ENCODE measurements around the gene NR0B1.

Gene NR0B1

DNA sequence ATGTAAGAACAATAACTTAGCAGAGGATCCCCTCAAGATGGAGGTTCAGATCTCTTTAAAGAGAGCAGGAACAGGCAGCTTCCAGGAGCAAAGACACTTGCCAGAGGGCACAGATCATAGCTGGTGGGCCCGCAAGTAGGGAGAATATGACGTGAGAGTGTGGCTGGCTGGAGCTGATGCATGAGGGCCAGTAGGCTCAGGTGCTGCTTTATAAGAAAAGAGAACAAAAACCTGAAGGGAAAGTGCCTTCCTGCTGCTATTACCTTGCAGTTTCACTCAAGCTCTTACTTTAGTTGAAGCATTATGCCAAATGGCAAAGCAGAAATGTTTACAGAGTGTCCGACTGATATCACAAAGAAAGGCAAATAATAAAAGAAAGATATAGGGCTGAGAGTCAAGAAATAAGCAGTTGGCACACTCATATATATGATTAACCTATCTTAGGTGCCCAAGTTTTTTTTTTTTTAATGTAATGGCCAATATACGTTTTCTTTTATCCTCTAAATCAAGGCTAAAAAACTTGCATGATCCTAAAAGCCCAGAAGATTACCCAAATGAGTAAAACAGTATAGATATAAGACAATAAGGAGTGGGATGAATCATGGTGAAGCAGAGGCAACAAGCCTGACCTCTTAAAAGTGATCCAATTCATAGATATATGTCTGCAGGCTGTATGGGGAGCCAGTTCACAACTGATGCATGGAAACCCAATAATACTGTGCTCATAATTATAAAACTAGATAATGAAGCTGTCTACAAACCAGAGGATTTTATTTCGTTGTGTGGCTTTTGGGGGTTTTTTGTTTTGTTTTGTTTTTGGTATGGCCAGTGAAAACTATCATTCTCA lies 12.6 kb downstream of the NR0B1 start:
- TF ChIP-seq, protein P1, sequence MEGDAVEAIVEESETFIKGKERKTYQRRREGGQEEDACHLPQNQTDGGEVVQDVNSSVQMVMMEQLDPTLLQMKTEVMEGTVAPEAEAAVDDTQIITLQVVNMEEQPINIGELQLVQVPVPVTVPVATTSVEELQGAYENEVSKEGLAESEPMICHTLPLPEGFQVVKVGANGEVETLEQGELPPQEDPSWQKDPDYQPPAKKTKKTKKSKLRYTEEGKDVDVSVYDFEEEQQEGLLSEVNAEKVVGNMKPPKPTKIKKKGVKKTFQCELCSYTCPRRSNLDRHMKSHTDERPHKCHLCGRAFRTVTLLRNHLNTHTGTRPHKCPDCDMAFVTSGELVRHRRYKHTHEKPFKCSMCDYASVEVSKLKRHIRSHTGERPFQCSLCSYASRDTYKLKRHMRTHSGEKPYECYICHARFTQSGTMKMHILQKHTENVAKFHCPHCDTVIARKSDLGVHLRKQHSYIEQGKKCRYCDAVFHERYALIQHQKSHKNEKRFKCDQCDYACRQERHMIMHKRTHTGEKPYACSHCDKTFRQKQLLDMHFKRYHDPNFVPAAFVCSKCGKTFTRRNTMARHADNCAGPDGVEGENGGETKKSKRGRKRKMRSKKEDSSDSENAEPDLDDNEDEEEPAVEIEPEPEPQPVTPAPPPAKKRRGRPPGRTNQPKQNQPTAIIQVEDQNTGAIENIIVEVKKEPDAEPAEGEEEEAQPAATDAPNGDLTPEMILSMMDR (IDR thresholded peaks at IDR 0.05): no peak

DNA sequence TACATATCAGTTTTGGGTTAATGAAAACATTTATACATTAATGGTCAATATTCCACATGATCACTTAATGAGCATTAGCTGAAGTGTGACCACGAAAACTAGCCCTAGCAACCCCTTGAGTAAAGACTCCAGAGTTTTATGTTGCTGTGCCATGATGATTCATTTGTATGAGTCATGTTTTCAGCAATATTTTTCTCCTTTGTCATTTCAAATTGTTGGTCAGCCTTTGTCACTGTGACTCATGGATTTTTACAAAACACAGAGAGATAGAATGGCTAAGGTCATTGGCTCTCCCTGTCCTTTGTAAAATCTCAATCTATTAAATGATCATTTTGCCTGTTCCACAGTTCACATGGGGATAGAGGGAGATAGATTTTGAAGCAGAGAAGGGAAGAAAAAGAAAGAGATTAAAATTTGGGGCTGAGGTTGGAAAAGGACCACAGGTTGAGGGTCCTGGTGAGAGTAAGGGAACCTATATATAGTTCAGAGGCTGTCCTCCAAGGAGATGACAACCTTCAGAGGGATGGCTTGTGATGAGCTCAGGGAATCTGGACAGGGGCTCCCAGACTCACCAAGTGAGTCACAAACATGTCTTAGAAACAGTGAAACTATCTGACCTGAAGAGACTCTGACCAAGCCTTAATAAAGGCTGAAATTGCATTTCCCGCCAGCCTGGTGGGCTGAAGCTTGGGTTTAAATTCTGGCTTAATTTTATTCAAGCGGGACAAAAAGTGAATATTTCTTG lies 25.6 kb downstream of the NR0B1 start:
- TF ChIP-seq, protein P1 (IDR thresholded peaks at IDR 0.05): no peak

- TF ChIP-seq, protein P1 (IDR thresholded peaks at IDR 0.05): no peak
These were observed 26.7 kb downstream of the NR0B1 start for GRCh38 chrX:30282527-30282926.

DNA sequence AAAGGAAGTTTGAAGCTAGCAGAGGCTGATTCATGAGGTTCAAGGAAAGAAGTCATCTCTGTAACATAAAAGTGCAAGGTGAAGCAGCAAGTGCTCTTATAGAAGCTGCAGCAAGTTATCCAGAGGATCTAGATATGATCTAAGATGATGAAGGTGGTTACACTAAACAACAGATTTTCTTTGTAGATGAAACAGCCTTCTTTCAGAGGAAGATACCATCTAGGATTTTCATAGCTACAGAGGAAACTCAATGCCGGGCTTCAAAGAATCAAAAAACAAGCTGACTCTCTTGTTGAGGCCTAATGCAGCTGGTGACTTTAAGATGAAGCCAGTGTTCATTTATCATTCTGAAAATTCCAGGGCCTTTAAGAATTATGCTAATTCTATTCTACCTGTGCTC lies 28.8 kb downstream of the NR0B1 start:
- TF ChIP-seq, protein P1 (IDR thresholded peaks at IDR 0.05): no peak

GRCh38 chrX:30278365-30278764 lies 30.8 kb downstream of the NR0B1 start:
- TF ChIP-seq, protein P1 (IDR thresholded peaks at IDR 0.05): no peak

DNA sequence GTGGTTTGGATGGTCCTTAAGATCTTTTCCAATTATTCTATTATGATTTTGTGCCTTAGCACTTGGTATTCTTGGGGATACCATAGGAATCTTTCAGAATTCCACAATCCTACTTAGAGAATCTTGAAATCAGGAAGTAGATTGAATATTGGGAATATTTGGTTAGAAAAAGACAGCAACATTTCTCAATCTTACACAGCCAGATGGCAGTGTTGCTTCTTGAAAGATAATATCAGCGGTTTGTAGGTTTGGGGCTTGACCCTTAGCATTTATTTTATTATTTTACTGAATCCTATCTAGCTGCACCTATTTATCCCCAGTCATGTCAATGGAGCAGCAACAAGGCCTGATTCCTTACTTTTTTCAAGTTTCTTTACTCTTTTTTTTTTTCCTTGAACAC lies 33.7 kb downstream of the NR0B1 start:
- TF ChIP-seq, protein P1 (IDR thresholded peaks at IDR 0.05): peak; percentile 42; the same call in 1 of the 2 replicates

- TF ChIP-seq, protein P1 (IDR thresholded peaks at IDR 0.05): no peak
These were observed 38.6 kb downstream of the NR0B1 start for GRCh38 chrX:30270639-30271038.
